NCI-H2196 (cell line): ENCODE measurements around the gene SPIRE1.

Experiments
- DNase-seq: peaks from one replicate; lab custom pipeline; 2025; ENCODE audit not compliant: unreplicated experiment; lab: John Stamatoyannopoulos, UW

Gene SPIRE1

DNA sequence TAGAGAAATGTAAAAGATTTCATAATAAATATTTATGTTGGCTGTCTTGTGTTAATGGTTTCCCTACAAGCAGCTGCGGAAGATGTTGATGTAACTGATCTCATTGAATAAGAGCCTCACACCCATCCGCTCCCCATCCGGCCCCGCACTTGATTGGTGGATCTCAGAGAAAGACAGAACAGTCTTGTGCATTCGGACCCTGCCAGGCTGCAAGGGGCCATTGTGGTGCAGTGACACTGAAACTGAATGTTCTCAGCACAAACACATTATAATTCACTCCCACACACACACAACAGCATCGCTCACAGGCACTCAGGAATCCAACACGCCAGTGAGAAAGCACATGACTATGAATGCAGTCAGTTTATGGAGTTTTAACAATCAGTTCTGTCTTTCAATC is 202.4 kb downstream of the SPIRE1 start:
- DNase-seq, result no peak

- no peak for DNase-seq
Measured at GRCh38 chr18:12452784-12453183, 205.1 kb downstream of the SPIRE1 start.

DNA sequence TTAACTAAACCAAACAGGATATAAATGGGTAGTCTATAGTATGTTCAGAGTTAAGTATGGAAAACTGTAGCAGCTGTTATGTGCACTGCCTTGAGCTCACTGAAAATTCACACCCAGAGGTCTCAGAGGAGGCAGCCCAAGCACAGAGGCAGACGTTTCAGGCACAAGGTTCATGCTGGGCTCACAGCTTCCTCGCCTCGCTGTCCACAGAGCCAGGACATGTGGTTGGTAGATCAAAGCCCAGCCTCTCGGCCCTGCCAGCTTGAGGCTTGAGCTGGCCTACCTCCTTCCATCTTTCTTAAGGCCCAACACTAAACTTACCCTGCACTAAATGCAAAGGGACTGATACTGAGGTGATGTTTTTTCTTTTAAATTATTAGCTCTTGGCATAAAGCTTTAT is 206.5 kb downstream of the SPIRE1 start:
- DNase-seq, result no peak

- no peak for DNase-seq
Measured at GRCh38 chr18:12449051-12449785, 208.7 kb downstream of the SPIRE1 start.

DNA sequence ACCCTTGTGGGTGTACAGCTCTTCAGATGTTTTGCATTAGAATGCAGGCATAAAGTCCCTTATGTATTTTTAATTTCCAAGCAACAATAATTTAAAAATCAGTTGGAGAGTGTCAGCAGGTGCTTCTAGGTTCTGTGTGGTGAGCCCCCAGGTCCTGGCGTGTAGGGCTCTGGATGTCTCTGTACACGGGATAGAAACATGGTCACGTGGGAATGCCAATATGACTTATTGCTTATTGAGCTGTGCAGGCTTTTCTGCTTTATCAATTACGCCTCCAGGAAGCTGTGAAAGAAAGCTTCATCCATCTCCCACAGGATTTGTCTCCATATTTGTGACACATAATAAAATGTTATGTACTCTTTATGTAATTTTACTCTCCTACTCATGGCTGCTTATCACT is 212.4 kb downstream of the SPIRE1 start:
- DNase-seq, result no peak

GRCh38 chr18:12443551-12443950 is 214.4 kb downstream of the SPIRE1 start:
- DNase-seq, result no peak

DNA sequence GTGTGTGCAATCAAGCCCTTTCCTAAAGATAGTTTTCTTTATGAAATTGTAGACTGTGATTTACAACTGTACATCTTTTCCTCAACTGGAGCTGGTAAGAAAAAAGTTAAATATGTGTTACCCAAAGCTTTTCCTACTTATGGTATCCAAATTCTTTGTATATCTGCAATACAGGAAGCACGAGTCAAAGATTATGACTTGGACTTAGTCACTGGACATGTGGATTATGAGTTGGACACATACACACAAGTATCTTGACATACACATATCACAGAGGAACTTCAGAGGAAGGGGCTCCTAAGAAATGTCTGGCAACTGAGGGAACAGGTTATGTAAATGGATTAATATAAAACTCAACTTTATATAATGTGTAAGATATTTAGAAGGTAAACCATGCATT is 215.0 kb downstream of the SPIRE1 start:
- no peak for DNase-seq

DNA sequence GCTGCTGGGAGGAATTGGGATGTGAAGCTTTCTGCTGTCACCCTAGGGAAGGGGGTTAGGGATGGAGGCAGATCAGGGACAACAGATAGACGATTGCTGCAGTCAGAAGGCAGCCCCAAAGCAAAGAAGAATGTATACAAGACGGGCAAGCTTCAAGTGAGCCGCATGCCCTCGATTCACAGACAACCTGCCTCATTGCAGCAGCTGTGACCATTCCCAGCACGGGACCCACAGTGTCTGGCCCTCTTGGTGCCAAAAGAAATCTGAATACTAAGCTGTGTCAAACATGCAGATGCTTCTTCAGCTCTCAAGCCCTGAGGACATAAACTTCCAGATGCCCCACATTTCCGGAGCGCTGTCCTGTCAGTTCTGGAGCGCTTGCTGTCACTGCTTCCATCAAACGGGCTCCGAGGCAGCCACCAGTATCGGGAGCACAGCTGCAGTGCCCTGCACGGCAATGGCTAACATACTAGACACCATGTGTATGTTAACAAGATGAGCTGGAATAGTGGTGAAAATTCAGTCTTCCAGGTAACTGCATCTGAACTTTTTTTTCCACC is 216.4 kb downstream of the SPIRE1 start:
- no peak for DNase-seq

- no peak for DNase-seq
Measured at GRCh38 chr18:12438257-12438656, 219.7 kb downstream of the SPIRE1 start.

DNA sequence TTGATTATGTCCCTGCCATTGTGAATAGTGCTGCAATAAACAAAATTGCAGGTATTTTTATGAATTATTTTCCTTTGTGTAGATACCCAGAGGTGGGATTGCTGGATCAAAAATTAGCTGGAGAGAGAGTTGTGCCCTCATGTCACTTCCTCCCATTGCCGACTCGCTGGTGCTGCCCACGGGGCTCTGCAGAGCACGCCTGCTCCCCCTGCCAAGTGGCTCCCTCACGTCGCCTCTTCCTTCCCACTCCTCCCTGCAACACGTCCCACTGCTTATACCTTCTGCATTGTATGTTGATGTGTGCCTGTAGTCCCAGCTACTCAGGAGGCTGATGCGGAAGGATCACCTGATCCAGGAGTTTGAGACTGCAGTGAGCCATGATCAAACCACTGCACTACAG is 222.0 kb downstream of the SPIRE1 start:
- no peak for DNase-seq

DNA sequence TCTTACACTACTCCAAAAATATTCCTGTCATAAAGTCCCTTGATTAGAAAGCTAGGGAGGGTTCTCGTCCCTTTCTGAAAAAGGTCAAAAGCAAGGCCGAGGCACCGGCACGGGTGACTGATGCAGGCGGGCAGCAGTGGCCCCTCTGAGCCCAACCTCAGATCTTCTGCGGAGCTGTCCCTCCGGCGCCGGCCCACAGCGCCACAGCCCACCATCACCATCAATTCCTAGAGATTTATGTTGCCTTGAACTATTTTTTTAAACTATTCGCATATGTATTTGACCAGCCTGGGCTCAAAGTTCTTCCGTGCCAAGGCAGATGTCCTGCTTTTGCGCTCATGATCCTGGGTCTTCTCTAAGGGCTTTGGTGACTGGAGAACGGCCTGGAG is 223.4 kb downstream of the SPIRE1 start:
- DNase-seq, result no peak

DNA sequence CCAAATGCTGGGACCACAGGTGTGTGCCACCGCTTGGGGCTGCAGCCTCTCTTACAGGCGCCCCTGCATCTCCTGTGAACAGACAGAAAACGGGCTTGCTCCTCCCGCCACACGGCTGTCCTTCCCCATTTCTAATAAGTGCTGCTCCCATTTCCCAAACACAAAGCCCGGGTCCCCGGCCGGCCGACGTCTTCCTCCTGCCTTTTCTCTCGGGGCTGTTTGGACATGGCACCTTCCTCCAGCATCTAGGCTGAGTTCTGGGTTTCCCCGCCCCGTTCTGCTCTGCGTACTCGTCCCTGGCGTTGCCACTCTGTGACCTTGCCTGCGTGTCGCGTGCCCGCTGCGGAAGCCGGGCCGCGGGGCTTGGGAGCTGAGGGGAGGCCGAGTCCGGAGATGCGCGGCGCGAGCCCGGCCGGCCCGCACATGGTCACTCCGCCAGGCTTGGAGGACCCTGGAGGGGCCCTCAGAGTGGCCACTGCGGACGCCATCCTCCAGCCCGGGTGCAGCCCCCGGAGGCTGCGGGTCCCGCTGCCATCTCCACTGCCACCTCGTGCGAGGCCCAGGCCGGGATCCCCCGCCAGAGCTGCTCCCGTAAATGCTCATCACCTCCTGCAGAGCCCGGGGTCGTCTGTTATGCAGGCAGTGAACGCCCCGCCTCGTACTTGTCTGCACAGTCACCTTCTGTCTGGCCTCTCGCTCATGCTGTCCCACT is 223.9 kb downstream of the SPIRE1 start:
- DNase-seq, result no peak

DNA sequence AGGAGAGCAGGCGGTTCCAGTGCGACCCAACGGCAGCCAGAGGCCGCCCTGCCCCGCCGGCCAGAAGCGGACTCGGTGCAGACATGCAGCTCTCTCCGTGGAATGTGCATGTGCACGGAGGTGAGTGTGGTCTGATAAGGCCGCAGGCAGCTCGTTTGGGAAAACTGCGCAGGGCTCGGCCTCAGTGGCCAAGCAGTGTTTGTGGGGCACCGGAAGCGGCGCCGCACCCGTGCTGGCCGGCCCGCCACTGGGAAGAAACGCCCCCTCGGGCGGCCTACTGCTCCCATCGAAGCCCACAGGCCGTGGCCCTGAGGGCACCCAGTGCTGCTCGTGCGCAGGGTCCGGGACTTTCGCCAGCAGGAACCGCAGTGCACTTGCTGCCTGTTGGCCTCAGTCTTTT is 225.0 kb downstream of the SPIRE1 start:
- no peak for DNase-seq

DNA sequence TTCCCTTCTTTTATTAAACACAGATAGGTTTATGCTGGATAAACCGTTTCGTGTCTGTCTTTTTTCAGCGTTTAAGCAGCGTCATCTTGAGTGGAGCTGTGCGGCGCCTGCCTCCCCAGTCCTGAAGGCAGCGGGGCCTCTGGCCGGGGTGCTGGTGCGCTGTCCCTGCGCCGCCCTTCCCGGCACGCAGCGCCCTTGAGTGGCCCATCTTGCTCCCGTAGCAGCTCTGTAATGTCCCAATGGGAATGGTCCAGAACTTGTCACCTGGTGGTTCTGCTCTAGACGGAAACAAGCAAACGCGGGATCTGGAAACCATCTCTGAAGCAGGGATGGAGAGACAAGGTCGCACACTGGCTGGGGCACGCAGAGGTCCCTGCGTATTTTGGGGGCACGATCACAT is 225.7 kb downstream of the SPIRE1 start:
- no peak for DNase-seq

- DNase-seq, result no peak
Measured at GRCh38 chr18:12431561-12431960, 226.3 kb downstream of the SPIRE1 start.

GRCh38 chr18:12430137-12430990 is 227.5 kb downstream of the SPIRE1 start:
- no peak for DNase-seq

- DNase-seq, result no peak
Measured at GRCh38 chr18:12429556-12429955, 228.4 kb downstream of the SPIRE1 start.

- no peak for DNase-seq
Measured at GRCh38 chr18:12428923-12429322, 229.0 kb downstream of the SPIRE1 start.

- DNase-seq, result no peak
Measured at GRCh38 chr18:12426924-12427323, 231.0 kb downstream of the SPIRE1 start.

- no peak for DNase-seq
Measured at GRCh38 chr18:12424252-12424651, 233.7 kb downstream of the SPIRE1 start.

- DNase-seq, result peak; percentile 60
Measured at GRCh38 chr18:12423820-12424219, 234.1 kb downstream of the SPIRE1 start.

DNA sequence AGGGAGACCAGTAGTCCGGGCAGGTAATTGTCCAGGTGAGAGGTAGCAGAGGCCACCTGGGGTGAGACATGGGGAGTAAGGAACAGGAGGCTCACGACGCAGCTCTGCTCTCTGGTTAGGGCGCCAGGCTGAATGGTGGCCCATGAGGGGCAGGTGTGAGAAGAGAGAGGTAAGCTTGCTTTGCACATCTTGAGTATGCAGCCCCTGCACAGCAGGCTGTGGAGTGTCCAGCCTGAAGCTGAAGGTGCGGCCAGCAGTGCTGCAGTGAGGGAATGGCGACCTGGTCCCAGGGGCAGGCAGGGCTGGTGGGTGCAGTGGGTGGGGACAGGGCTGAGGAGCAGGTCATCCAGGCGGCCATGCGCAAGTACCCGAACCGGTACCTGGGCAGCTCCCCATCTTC is 234.5 kb downstream of the SPIRE1 start:
- DNase-seq, result no peak
